GM23338 (cell line): ENCODE data around the gene MTRF1. TPM values are rescaled to one million over a fixed set of nuclear protein-coding genes. Genes with fewer than 3 reads are reported as not detected.

Source experiments
- ATAC-seq: fragments of 200-7000 bp; cut with Tn5 transposase; 3 replicates; pipeline ENCODE4 v1.9.1; 2020
- DNase-seq: peaks from one replicate; pipeline ENCODE4 v3.0.0-alpha.2; 2015; ENCODE audit warnings: low spot score
- H2AFZ ChIP-seq: fragments of 200-600 bp; sonication (generic); 2 replicates; pipeline ENCODE4 v1.8.0; 2016; ENCODE audit warnings: antibody characterized with exemption, mild to moderate bottlenecking, moderate library complexity
- H3F3A ChIP-seq: fragments of 200-600 bp; sonication (generic); replicated peaks from 2 replicates; pipeline ENCODE4 v1.8.0; 2017; ENCODE audit warnings: antibody characterized with exemption, mixed run types, low read depth
- H3K27ac ChIP-seq: fragments of 200-600 bp; sonication (generic); 2 replicates; pipeline ENCODE4 v1.6.1; 2016; ENCODE audit warnings: low read depth
- H3K27me3 ChIP-seq: fragments of 200-600 bp; sonication (generic); 2 replicates; pipeline ENCODE4 v1.8.0; 2016; ENCODE audit warnings: mild to moderate bottlenecking, mixed run types, moderate library complexity; ENCODE audit not compliant: insufficient read depth
- H3K36me3 ChIP-seq: fragments of 200-600 bp; sonication (generic); 2 replicates; pipeline ENCODE4 v1.8.0; 2016; ENCODE audit warnings: mild to moderate bottlenecking; ENCODE audit not compliant: insufficient read depth
- H3K4me1 ChIP-seq: fragments of 200-600 bp; sonication (generic); 2 replicates; pipeline ENCODE4 v1.8.0; 2016; ENCODE audit warnings: mild to moderate bottlenecking, moderate library complexity; ENCODE audit not compliant: insufficient read depth
- H3K4me2 ChIP-seq: fragments of 200-600 bp; sonication (generic); 2 replicates; pipeline ENCODE4 v1.7.1; 2017; ENCODE audit warnings: mixed run types
- H3K4me3 ChIP-seq: fragments of 200-600 bp; sonication (generic); 2 replicates; pipeline ENCODE4 v1.6.1; 2016; ENCODE audit warnings: mixed run types
- H3K79me2 ChIP-seq: fragments of 200-600 bp; sonication (generic); replicated peaks from 2 replicates; pipeline ENCODE4 v1.8.0; 2017; ENCODE audit warnings: mild to moderate bottlenecking; ENCODE audit not compliant: insufficient read depth
- H3K9me2 ChIP-seq: fragments of 200-600 bp; sonication (generic); 2 replicates; pipeline ENCODE4 v1.8.0; 2017; ENCODE audit not compliant: insufficient read depth
- H4K20me1 ChIP-seq: fragments of 200-600 bp; sonication (generic); replicated peaks from 2 replicates; pipeline ENCODE4 v1.8.0; 2017; ENCODE audit warnings: mild to moderate bottlenecking; ENCODE audit not compliant: insufficient read depth
- H3K27ac Mint-ChIP-seq: 2 replicates; pipeline ENCODE4 v1.8.0; 2020; ENCODE audit warnings: inconsistent platforms, mild to moderate bottlenecking, moderate library complexity, mixed read lengths
- H3K27me3 Mint-ChIP-seq: 3 replicates; pipeline ENCODE4 v1.8.0; 2022; ENCODE audit warnings: low read depth, mild to moderate bottlenecking, moderate library complexity, mixed read lengths, inconsistent platforms; ENCODE audit not compliant: insufficient read depth, poor library complexity
- H3K36me3 Mint-ChIP-seq: 3 replicates; pipeline ENCODE4 v1.8.0; 2021; ENCODE audit warnings: low read depth, mild to moderate bottlenecking, inconsistent platforms, moderate library complexity, mixed read lengths
- H3K4me1 Mint-ChIP-seq: 3 replicates; pipeline ENCODE4 v1.8.0; 2020; ENCODE audit warnings: mild to moderate bottlenecking, inconsistent platforms, mixed read lengths
- H3K4me3 Mint-ChIP-seq: 3 replicates; pipeline ENCODE4 v1.8.0; 2021; ENCODE audit warnings: moderate library complexity, mild to moderate bottlenecking, inconsistent platforms, mixed read lengths
- H3K9me3 Mint-ChIP-seq: 3 replicates; pipeline ENCODE4 v1.8.0; 2020; ENCODE audit warnings: moderate library complexity, mild to moderate bottlenecking, inconsistent platforms, mixed read lengths
- CREB1 ChIP-seq: fragments of 250-450 bp; sonication (Bioruptor Pico); IDR thresholded peaks from 2 replicates; pipeline ENCODE4 v1.5.0; 2020; ENCODE audit warnings: low read depth, mild to moderate bottlenecking, moderate library complexity
- ETS1 ChIP-seq: IDR thresholded peaks from 2 replicates; pipeline ENCODE4 v1.6.1; 2016; ENCODE audit warnings: antibody characterized with exemption
- EZH2phosphoT487 ChIP-seq: fragments of 200-600 bp; sonication (generic); IDR thresholded peaks from one replicate; pipeline ENCODE4 v1.8.1; 2018; ENCODE audit warnings: antibody characterized with exemption; ENCODE audit not compliant: unreplicated experiment
- JUNB ChIP-seq: IDR thresholded peaks from one replicate; pipeline ENCODE4 v1.6.1; 2016; ENCODE audit warnings: antibody characterized with exemption; ENCODE audit not compliant: unreplicated experiment
- NANOG ChIP-seq: IDR thresholded peaks from 2 replicates; pipeline ENCODE4 v1.6.1; 2016; ENCODE audit warnings: antibody characterized with exemption, borderline replicate concordance
- POLR2AphosphoS5 ChIP-seq: IDR thresholded peaks from 2 replicates; pipeline ENCODE4 v1.6.1; 2016; ENCODE audit warnings: antibody characterized with exemption, low read depth
- REST ChIP-seq: IDR thresholded peaks from one replicate; pipeline ENCODE4 v1.6.1; 2018; ENCODE audit warnings: antibody characterized with exemption; ENCODE audit not compliant: unreplicated experiment
- STAT1 ChIP-seq: IDR thresholded peaks from one replicate; pipeline ENCODE4 v1.6.1; 2016; ENCODE audit warnings: antibody characterized with exemption; ENCODE audit not compliant: unreplicated experiment
- ZNF114 ChIP-seq: fragments of 250-450 bp; sonication (Bioruptor Pico); IDR thresholded peaks from 2 replicates; pipeline ENCODE4 v1.5.0; 2020; ENCODE audit warnings: mild to moderate bottlenecking, moderate library complexity
- ZNF331 ChIP-seq: fragments of 250-450 bp; sonication (Bioruptor Pico); IDR thresholded peaks from 2 replicates; pipeline ENCODE4 v1.5.0; 2020; ENCODE audit warnings: low read depth, mild to moderate bottlenecking, moderate library complexity
- ZNF462 ChIP-seq: fragments of 250-450 bp; sonication (Bioruptor Pico); IDR thresholded peaks from 2 replicates; pipeline ENCODE4 v1.5.0; 2020; ENCODE audit warnings: mild to moderate bottlenecking, moderate library complexity
- polyA plus RNA-seq: library from polyadenylated mRNA; unstranded; fragments of >200 nt; fragmentation: Nextera tagmentation; extraction: Ambion mirVana; gene quantifications from 2 replicates; pipeline ENCODE4 v1.2.1, GENCODE V29; 2016
- total RNA-seq: library from RNA; depleted of rRNA; stranded (reverse); fragments of >200 nt; shearing (Covaris generic); gene quantifications from 2 replicates; pipeline ENCODE4 v1.2.3, GENCODE V29; 2014

MTRF1 gene
- total and polyA plus RNA-seq, 2 experiments from 2014 or later = 18.4 to 22.6 TPM

GRCh38 chr13:41259875-41260501, 3.4 kb downstream of the MTRF1 start:
- no peak overlapping the region for H2AFZ ChIP-seq
- 0 out of 2 replicates have a peak, but pooled peaks cover 5% of the 10 kb centered on the region for H3K79me2 ChIP-seq
- H3K27ac ChIP-seq = no peak overlapping the region
- no peak overlapping the region for H3K4me3 Mint-ChIP-seq
- no peak for TF ChIP-seq NANOG
- TF ChIP-seq JUNB = no peak
- no peak for TF ChIP-seq CREB1
- TF ChIP-seq ETS1 = no peak
- TF ChIP-seq ZNF114 (CRISPR knock-in tag) = no peak
- TF ChIP-seq EZH2phosphoT487 = no peak
- TF ChIP-seq REST = no peak
- no peak for TF ChIP-seq POLR2AphosphoS5
- TF ChIP-seq STAT1 = no peak
- TF ChIP-seq ZNF331 (CRISPR knock-in tag) = no peak
- peaks cover 2% of the 10 kb centered on the region for H3K27me3 Mint-ChIP-seq
- H3K36me3 Mint-ChIP-seq = peaks cover 36% of the 10 kb centered on the region
- no peaks in the 10 kb centered on the region for H3K27me3 ChIP-seq
- H3K9me2 ChIP-seq = no peaks in the 10 kb centered on the region
- H4K20me1 ChIP-seq = peaks cover 10% of the 10 kb centered on the region
- no peaks in the 10 kb centered on the region for H3K9me3 Mint-ChIP-seq
- H3K36me3 ChIP-seq = peaks cover 11% of the 10 kb centered on the region; the same call in 1 of the 2 replicates
- H3K4me2 ChIP-seq = no peak overlapping the region
- no peak overlapping the region for H3K27ac Mint-ChIP-seq
- H3F3A ChIP-seq = no peaks in the 10 kb centered on the region
- H3K4me1 Mint-ChIP-seq = no peaks in the 10 kb centered on the region
- DNase-seq (no peak), ATAC-seq (no peak)
- H3K4me3 ChIP-seq = no peak overlapping the region
- 0 out of 2 replicates have a peak, but pooled peaks cover 5% of the 10 kb centered on the region for H3K4me1 ChIP-seq

GRCh38 chr13:41257535-41257934, 5.8 kb downstream of the MTRF1 start:
- Mint-ChIP-seq H3K4me3 (no peak overlapping the region), H3K4me1 (no peaks in the 10 kb centered on the region), H3K27me3 (no peaks in the 10 kb centered on the region), H3K27ac (no peak overlapping the region), H3K36me3 (peaks cover 42% of the 10 kb centered on the region), H3K9me3 (no peaks in the 10 kb centered on the region)
- TF ChIP-seq ZNF114 (CRISPR knock-in tag) (no peak), CREB1 (no peak), ZNF331 (CRISPR knock-in tag) (no peak), JUNB (no peak), ZNF462 (no peak)
- no peaks in the 10 kb centered on the region for H3K27me3 ChIP-seq
- peaks cover 14% of the 10 kb centered on the region for H4K20me1 ChIP-seq
- no peaks in the 10 kb centered on the region for H3K9me2 ChIP-seq
- DNase-seq (no peak), ATAC-seq (no peak)
- no peak overlapping the region for H2AFZ ChIP-seq
- no peak overlapping the region for H3K4me3 ChIP-seq
- no peaks in the 10 kb centered on the region for H3F3A ChIP-seq
- no peak overlapping the region for H3K4me2 ChIP-seq
- H3K79me2 ChIP-seq = 0 out of 2 replicates have a peak, but pooled peaks cover 2% of the 10 kb centered on the region
- H3K27ac ChIP-seq = no peak overlapping the region
- H3K4me1 ChIP-seq = 0 out of 2 replicates have a peak, but pooled peaks cover 2% of the 10 kb centered on the region
- H3K36me3 ChIP-seq = peaks cover 20% of the 10 kb centered on the region
